ENCODE measurements around the gene LAG3.

The LAG3 gene

DNA sequence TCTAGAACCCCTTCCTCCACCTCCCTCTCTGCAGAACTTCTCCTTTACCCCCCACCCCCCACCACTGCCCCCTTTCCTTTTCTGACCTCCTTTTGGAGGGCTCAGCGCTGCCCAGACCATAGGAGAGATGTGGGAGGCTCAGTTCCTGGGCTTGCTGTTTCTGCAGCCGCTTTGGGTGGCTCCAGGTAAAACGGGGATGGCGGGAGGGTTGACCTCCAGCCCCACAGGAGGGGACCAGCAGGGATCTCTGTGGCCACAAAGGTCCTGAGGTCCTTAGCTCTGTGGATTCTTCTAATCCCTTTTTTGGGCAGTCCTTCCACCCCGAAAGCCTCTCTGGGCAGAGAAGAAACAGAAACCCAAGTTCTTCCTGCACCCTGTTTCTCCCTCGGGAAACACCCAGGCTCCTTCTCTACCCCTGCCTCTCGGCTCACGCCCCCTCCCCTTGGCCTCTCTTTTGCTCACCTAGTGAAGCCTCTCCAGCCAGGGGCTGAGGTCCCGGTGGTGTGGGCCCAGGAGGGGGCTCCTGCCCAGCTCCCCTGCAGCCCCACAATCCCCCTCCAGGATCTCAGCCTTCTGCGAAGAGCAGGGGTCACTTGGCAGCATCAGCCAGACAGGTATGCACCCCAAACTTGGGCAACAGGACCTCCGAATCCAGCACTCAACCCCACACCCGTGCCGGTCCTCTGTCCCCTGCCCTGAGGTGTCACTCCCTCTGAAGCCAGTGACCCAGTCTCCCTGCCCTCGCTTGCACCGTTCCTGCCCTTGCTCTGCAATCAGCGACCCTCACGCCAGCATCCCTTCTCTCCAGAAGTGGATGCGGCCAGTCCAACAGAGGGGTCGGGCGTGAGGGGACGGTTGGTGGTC is 638 bp downstream of the LAG3 start:
- DNase-seq (ENCODE audit: low spot score): no peak

DNA sequence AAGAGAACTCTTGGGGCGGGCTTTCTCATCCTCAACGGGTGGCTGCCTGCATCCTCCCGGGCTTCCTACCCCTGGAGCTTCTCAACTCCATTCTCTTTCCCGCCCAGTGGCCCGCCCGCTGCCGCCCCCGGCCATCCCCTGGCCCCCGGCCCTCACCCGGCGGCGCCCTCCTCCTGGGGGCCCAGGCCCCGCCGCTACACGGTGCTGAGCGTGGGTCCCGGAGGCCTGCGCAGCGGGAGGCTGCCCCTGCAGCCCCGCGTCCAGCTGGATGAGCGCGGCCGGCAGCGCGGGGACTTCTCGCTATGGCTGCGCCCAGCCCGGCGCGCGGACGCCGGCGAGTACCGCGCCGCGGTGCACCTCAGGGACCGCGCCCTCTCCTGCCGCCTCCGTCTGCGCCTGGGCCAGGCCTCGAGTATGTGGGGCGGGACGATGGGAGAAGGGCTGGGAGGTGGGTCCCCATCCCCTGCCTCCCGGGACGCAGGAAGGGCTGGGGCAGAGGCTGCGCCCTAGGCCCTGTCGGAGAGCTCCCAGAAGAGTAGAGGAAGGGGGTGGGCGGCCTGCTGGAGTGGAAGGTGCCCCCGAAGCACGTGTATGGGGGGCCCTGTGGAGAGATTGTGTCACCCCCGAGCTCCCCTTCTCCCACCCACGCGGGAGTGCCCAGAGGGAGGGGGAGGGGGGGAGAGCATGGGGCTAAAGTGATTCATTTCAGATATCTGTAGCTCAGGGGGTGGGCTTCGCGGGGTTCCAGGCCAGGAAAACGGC is 1.5 kb downstream of the LAG3 start:
- no peak for DNase-seq (ENCODE audit: low spot score)

DNA sequence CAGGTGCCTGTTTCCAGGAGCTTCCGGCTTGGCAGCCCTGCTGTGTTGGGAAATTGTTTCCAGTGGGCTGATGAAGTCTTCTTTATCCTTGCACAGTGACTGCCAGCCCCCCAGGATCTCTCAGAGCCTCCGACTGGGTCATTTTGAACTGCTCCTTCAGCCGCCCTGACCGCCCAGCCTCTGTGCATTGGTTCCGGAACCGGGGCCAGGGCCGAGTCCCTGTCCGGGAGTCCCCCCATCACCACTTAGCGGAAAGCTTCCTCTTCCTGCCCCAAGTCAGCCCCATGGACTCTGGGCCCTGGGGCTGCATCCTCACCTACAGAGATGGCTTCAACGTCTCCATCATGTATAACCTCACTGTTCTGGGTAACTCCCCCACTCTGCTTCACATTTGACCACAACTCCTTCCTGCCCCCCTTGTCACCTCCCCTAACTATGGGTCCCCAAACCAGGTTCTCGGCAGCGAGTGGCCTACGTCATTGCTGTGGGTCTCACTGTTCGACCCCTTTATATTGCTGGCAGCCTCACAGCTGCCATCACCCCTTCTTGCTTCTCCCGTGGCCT is 2.3 kb downstream of the LAG3 start:
- no peak for DNase-seq (ENCODE audit: low spot score)

DNA sequence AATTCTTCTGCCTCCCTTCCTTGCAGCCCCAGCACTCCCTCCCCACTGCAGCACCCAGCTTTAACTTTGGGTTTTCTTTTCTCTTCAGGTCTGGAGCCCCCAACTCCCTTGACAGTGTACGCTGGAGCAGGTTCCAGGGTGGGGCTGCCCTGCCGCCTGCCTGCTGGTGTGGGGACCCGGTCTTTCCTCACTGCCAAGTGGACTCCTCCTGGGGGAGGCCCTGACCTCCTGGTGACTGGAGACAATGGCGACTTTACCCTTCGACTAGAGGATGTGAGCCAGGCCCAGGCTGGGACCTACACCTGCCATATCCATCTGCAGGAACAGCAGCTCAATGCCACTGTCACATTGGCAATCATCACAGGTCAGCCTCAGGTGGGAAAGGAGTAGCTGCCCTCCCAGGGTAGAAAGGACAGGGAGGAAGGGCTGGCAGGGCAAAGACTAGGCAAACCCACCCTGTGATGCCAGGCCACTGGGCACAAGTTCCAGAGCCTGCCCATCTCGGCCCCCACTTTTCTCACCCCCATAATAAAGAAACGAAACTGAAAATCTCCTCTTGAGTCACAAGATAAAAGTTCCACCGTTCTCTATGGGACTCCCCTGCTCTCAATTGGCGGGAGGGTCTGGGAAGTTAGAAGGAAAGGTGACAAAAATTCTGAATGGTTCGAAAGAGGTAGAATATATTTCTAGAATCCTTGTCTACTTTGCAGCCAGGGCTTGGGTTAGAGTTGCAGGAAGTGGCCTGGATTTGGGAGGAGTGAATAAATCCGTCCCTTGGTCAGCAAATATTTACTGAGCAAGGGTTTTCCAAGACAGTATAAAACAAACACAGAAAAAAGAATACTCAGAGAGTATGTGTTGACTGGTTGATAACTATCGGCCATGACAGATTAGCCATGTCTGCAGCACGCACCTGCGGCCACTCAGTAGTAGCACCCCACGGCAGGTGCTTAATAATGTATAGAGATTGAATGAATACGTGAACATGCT is 3.2 kb downstream of the LAG3 start:
- no peak for DNase-seq (ENCODE audit: low spot score)

DNA sequence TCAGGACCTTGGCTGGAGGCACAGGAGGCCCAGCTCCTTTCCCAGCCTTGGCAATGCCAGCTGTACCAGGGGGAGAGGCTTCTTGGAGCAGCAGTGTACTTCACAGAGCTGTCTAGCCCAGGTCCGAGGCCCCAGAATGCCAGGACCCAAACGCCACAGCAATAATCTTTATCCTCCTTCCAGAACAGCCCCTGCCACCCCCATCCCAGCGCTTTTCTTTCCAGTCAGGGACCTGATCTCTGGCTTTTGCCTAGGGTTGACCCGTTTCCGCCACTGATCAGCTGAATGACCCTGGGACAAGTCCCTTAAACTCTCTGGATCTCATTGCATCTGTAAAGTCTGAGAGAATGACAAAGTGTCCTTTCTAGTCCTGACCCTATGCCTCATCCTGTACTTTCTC is 5.1 kb downstream of the LAG3 start:
- DNase-seq (ENCODE audit: low spot score): no peak

DNA sequence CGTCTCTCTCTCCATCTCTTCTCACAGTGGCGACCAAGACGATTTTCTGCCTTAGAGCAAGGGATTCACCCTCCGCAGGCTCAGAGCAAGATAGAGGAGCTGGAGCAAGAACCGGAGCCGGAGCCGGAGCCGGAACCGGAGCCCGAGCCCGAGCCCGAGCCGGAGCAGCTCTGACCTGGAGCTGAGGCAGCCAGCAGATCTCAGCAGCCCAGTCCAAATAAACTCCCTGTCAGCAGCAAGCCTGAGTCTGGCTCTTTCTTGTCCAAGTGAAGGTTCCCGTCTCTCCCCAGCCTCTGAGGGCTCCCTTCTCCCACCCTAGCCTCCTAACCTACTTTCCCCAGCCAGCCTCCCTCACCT is 5.9 kb downstream of the LAG3 start:
- no peak for DNase-seq (ENCODE audit: low spot score)

DNA sequence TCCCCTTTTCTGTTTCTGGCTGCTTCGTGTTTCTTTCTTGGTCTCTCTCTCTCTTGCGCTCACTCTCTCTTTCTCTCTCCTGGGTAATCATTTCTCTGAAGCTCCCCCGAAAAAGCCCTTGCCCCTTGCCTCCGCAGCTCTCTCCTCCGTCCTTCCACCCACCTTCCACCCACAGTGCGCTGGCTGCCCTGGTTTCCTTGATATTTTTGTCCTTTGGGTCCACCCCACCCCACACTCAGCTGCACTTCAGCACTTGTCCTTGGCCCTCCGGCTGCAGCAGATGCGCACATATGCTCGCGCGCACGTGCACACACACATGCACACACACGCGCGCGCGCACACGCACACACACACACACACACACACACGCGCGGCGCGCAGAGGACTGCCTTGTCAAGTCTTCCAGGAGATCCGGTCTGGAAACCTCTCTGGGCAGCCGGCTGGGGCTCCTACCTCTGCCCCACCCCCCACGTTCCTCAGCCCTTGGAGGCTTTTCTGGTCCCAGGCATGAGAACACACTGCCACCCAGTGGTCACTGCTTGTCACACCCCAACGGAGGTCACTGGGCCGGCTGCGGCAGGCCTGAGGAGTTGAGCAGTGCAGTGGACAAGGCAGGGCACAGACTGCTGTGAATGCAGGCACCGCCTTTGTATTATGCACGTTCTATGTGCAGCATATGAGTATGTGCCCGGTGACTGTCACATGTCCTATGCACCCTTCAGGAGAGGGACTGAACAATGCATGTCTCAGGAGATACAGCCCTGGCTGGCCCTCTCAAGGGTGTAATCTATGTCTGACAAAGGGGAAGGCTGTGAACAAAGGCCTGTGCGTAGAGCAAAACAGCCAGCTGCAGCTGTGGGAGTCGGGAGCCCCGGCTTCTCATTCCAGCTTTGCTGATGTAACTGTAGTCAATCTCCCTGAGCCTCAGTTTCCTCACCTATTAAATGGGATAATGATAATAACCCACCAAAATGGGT is 6.5 kb downstream of the LAG3 start:
- DNase-seq (ENCODE audit: low spot score): peak; percentile 94

DNA sequence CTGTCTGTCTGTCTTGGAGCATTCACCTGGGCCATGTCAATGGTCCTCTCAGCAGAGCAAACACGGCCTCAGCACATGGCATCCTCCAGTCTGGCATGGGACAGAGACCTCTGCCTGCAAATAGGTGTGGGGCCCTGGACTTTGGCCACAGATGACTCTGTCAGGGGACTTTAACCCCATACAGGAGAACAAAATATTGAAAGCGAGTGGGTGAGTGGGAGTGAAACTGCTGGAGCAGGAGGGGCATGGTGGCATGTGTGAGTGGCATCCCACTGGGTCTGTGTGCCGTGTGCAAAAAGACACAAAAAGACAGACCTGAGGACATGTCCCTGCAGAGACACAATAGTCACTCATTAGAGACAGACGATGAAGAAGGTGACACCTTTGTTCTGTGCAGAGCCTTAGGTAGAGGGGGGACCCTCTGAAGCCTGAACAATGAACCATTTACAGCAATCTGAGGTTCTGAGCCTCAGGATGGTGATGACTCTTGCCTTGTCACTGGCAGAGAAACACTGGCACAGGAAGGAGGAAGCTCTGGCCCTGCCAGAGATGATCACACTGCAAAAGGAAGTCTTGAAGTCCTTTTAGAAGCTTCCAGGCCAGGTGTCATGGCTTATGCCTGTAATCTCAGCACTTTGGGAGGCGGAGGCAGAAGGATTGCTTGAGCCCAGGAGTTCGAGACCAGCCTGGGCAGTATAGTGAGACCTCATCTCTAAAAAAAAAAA is 7.5 kb downstream of the LAG3 start:
- DNase-seq (ENCODE audit: low spot score): peak; percentile 46

DNA sequence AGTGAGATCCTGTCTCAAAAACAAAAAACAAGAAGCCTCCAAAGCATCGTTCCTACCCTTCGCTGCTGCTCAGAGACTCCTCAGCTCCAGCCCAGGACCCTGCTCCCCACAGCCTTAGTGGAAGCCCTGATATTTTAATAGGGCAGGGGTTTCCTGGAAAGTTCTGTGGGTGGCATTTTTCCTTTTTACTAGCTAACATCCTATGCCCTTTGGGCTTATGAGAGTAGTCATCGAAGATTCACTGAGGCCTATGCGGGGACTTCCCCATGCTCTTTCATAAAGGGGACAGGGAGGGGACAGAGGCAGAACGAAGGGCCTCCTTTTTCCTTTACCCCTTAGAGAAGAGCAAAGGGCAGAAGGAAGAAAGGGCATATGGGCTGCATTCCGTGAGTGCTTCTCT is 8.3 kb downstream of the LAG3 start:
- no peak for DNase-seq (ENCODE audit: low spot score)

DNA sequence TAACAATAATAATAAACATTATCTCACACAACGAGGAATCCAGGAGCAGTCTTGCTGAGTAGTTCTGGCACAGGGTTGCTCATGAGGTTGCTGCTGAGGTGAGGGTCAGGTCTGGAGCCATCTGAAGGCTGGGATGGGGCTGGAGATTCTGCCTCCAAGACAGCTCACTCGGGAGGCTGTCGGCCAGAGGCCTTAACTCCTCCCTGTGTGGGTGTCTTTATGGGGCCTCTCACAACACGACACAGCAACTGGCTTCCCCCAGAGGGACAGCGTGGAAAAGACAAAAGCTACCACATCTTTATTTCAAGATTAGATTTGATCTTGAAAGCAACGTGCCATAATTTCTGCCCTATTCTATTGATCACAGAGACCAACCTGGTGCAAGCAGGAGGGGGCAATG is 9.8 kb downstream of the LAG3 start:
- no peak for DNase-seq (ENCODE audit: low spot score)

DNA sequence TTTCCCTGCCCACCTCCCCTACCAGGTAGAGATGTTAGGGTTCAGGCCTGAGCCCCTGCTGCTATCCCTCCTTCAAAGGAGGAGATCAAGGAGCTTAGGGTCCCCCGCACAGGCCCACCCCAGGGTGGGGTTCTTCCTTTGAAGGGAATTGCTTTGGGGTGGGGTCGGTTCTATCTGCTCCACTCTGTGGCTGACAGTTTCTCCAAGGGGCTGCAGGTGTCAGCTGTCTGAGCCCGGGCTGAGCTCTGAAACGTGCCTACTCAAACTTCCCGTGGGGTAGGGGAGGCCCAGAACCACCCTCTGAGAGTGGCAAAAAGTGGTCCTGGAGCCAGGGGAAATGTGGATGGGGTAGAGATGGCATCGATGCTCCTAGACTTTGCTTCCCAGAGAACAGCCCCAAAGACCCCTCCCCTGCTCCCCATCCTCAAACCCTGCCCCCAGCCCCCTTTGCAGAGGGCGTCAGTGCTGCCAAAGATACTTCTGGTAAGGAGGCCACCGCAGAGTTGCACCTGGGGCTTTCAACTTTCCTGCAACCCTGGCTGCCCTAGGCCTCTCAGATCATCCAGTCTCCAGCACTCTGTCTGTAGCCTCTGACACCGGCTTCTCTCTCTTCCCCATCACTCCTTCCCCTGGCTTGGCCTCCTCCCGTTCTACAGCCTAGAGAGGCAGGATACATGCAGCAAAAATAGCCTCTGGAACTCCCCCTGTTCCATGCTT is 10.7 kb downstream of the LAG3 start:
- no peak for DNase-seq (ENCODE audit: low spot score)

DNA sequence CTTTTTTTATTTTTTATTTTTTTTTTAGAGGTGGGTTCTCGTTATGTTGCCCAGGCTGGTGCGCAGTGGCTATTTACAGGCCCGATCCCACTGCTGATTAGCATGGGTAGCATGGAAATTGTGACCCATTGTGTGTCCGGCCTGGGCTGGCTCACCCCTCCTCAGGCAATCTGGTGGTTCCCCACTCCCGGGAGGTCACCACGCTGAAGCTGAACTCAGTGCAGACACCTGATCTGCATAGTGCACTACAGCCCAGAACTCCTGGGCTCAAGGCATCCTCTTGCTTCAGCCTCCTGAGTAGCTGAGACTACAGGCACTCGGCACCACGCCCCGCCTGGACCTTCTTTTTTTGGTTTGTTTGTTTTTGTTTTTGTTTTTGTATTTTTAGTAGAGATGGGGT is 11.5 kb downstream of the LAG3 start:
- DNase-seq (ENCODE audit: low spot score): no peak

DNA sequence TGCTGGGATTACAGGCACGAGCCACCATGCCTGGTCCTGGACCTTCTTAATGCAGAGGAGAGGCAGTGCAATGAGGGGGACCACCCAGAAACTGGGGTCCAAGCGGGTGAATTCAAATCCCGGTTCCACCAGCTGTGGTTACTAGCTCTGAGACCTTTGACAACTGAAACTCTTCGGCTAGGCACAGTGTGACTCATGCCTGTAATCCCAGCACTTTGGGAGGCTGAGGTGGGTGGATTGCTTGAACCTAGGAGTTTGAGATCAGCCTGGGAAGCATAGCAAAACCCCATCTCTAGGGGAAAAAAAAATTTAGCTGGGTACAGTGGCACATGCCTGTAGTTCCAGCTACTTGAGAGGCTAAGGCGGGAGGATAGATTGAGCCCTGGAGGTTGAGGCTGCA is 12.0 kb downstream of the LAG3 start:
- DNase-seq (ENCODE audit: low spot score): no peak

DNA sequence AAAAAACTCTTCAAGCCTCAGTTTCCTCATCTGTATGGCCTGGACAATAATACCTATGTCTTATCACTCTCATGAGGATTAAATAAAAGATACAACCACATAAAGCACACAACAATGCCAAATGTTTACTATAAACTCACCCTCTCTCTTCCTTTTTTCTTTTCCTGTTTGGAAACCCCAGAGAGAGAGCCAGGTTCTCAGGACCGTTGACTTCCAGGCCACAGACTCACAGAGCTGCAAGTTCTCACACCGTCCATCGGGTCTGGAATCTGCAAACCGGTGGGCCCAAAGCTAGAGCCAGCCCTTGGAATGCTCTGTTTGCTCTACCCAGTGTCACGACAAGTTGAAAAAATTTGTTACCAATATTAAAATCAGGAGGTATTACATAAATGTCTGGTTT is 12.4 kb downstream of the LAG3 start:
- no peak for DNase-seq (ENCODE audit: low spot score)

DNA sequence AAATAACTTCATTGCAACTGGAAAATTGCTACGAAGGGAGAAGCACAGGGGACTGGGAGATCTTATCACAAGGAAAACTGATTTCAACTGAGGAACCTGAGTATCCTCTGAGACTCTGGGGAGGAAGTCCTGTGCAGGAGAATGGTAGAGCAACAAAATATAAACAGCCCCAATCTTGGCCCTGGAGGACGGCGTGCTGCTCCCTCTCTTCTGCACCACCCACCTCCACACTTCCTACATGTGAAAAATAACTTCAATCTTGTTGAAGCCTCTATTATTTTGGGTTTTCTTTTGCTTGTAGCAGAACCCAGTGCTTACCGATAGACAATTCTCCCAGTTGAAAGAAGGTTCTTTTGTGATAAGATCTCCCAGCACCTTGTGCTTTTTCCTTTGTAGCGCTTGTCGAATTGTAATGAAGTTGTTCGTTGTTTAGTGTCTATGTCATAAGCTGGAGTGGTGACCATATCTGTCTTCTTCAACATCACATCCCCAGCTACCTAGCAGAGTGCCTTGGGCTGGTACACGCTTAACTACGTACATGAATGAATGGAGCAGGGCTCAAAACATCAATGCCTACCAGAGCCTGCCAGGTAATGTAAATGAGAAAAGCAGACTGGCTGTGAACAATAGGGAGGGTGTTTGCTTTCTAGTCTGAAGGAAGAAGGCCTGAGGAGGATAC is 14.2 kb downstream of the LAG3 start:
- DNase-seq (ENCODE audit: low spot score): no peak

DNA sequence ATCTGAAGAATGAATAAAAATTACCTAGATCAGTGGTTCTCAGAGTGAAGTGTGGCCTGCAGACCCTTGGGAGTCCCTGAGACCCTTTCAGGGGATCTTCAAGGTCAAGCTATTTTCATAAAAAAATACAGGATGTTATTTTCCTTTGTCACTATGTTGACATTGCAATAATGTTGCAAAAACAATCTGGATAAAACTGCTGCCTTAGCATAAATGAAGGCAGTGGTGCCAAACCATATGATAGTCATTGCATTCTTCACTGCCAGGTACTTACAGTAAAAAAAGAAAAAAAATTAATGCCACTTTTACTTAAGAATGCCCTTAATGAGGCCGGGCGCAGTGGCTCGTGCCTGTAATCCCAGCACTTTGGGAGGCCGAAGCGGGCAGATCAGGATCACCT is 15.0 kb downstream of the LAG3 start:
- DNase-seq (ENCODE audit: low spot score): no peak

DNA sequence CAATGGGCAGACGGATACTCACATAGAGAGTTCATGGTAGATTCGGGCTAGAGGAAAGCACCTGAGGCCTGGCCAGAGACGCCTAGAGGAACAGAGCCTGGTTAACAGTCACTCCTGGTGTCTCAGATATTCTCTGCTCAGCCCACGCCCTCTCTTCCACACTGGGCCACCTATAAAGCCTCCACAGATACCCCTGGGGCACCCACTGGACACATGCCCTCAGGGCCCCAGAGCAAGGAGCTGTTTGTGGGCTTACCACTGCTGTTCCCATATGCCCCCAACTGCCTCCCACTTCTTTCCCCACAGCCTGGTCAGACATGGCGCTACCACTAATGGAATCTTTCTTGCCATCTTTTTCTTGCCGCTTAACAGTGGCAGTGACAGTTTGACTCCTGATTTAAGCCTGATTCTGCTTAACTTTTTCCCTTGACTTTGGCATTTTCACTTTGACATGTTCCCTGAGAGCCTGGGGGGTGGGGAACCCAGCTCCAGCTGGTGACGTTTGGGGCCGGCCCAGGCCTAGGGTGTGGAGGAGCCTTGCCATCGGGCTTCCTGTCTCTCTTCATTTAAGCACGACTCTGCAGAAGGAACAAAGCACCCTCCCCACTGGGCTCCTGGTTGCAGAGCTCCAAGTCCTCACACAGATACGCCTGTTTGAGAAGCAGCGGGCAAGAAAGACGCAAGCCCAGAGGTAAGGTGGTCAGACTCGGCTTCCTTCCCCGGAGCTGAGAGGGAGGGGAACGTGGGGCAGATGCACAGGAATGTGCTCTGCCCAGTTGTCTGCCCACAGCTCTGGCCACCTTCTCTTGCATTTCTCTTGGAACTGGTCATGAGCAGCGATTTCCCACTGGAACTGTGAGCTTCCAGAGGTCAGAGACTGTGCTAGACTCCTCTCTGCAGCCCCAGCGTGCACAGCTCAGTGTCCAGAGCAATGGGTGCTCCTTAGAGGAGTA is 16.9 kb downstream of the LAG3 start, which contains the start of gene CD4:
Gene CD4 (plus strand): TSS at position 557 of the 953 bp plus-strand sequence. CDS start 10,611 bp downstream, outside the sequence.
- no peak for DNase-seq (ENCODE audit: low spot score)

Measured in SW480 (cell line).